GM10266 (cell line): ENCODE measurements around the gene ZSWIM6.

ENCODE experiments used
- DNase-seq: peaks from one replicate; pipeline ENCODE4 v3.0.0; 2012; ENCODE audit errors: extremely low spot score
- CTCF ChIP-seq: IDR thresholded peaks from 2 replicates; pipeline ENCODE4 v1.5.1; 2012; ENCODE audit warnings: mild to moderate bottlenecking, low read depth; ENCODE audit not compliant: control insufficient read depth, insufficient read depth; ENCODE audit errors: missing control alignments

Gene ZSWIM6

GRCh38 chr5:61519728-61520277, 187.7 kb downstream of the ZSWIM6 start:
- no peak for DNase-seq
- no peak for TF ChIP-seq CTCF

GRCh38 chr5:61523073-61523472, 191.0 kb downstream of the ZSWIM6 start:
- no peak for DNase-seq
- TF ChIP-seq CTCF, result no peak

GRCh38 chr5:61523997-61524396, 191.9 kb downstream of the ZSWIM6 start:
- TF ChIP-seq CTCF, result no peak
- DNase-seq, result no peak

- TF ChIP-seq CTCF, result no peak
- no peak for DNase-seq
Observed at GRCh38 chr5:61525512-61526206, 193.6 kb downstream of the ZSWIM6 start.

GRCh38 chr5:61526207-61526519, 194.1 kb downstream of the ZSWIM6 start:
- DNase-seq, result no peak
- no peak for TF ChIP-seq CTCF

GRCh38 chr5:61532983-61533382, 200.9 kb downstream of the ZSWIM6 start:
- no peak for TF ChIP-seq CTCF
- DNase-seq, result no peak

- peak; percentile 37 for DNase-seq
- TF ChIP-seq CTCF, result no peak
Observed at GRCh38 chr5:61534481-61535267, 202.6 kb downstream of the ZSWIM6 start.
